Uterus (tissue), 4 donors: ENCODE measurements around the gene EPN1. TPM values are rescaled to one million over a fixed set of nuclear protein-coding genes. Genes with fewer than 3 reads are reported as not detected.

ENCODE experiments used
- DNase-seq, 2 donors: peaks; one replicate each; pipeline ENCODE4 v3.0.0-alpha.2; 2019 to 2020
- H3K27ac ChIP-seq, 2 donors: fragments of 200-600 bp; sonication (generic); 1 replicate in 1 of 2; 2 replicates in 1 of 2; pipeline ENCODE4 v1.5.1; 2016 to 2018
- H3K27me3 ChIP-seq, 2 donors: fragments of 200-600 bp; sonication (generic); one replicate each; pipeline ENCODE4 v1.5.1; 2018 to 2019; ENCODE audit warnings: control low read depth in 1 of 2
- H3K36me3 ChIP-seq, 2 donors: fragments of 200-600 bp; sonication (generic); one replicate each; pipeline ENCODE4 v1.5.1; 2019; ENCODE audit warnings: control low read depth in 1 of 2
- H3K4me1 ChIP-seq, 2 donors: fragments of 200-600 bp; sonication (generic); one replicate each; pipeline ENCODE4 v1.5.1; 2018 to 2019; ENCODE audit warnings: control low read depth in 1 of 2
- H3K4me3 ChIP-seq, 2 donors: fragments of 200-600 bp; sonication (generic); 1 replicate in 1 of 2; 2 replicates in 1 of 2; pipeline ENCODE4 v1.5.1; 2018 to 2019; ENCODE audit warnings: mild to moderate bottlenecking in 1 of 2
- H3K9me3 ChIP-seq, 2 donors: fragments of 200-600 bp; sonication (generic); one replicate each; pipeline ENCODE4 v1.5.1; 2019; ENCODE audit warnings: control low read depth in 1 of 2
- CTCF ChIP-seq, 4 experiments: fragments of 200-600 bp in 2 of 4; fragments of 450-650 bp in 2 of 4; sonication (generic) in 2 of 4; IDR thresholded peaks; one replicate each; pipeline ENCODE4 v1.5.1; 2016 to 2019; ENCODE audit warnings: antibody characterized with exemption in 4 of 4, mild to moderate bottlenecking in 2 of 4, moderate library complexity in 1 of 4
- POLR2A ChIP-seq, 2 donors: fragments of 450-650 bp; IDR thresholded peaks; one replicate each; pipeline ENCODE4 v1.6.1; 2016; ENCODE audit warnings: antibody characterized with exemption in 2 of 2, mild to moderate bottlenecking in 1 of 2, moderate library complexity in 1 of 2
- intact Hi-C: fragments of 100-400 bp; cut with DNase I; formaldehyde crosslinking; loops from one replicate; pipeline ENCODE4 v1.15.1; 2023; ENCODE audit warnings: low total_unique reads
- total RNA-seq, 4 donors: library from RNA; depleted of rRNA in 3 of 4; stranded (reverse); fragments of >200 nt in 3 of 4; gene quantifications; one replicate each; pipeline versions ENCODE4 v1.1.0 to v1.2.4, GENCODE V29; 2014 to 2023
- donor health status: DM: yes; HTN: yes; CAD: no.

Gene EPN1
- total RNA-seq, 4 donors from 2014 or later = 27.9 to 88.4 (median 51.7) TPM

GRCh38 chr19:55643003-55643886 is 31.8 kb upstream of the EPN1 start, which contains the start of gene ZNF581:
Gene ZNF581, plus strand, starts transcription at chr19:55643649. Its CDS starts 923 bp downstream, at chr19:55644572.
- Histone ChIP-seq H3K9me3 (no peaks in the 10 kb centered on the region), H3K27ac (peak within 1 kb of the TSS; percentile 88 to 98), H3K27me3 (no peaks in the 10 kb centered on the region), H3K4me3 (peak within 1 kb of the TSS; percentile 72 to 94), H3K4me1 (peaks cover 0 to 17% of the 10 kb centered on the region in 2 donors), H3K36me3 (no peaks in the 10 kb centered on the region)
- peak; percentile 70 to 76 for DNase-seq
- TF ChIP-seq CTCF (IDR thresholded peaks at IDR 0.05) (peak in 2 of 4 experiments; percentile 20 to 28), POLR2A (IDR thresholded peaks at IDR 0.05) (peak in 1 of 2 donors; percentile 23)
- intact Hi-C loops = loop anchor here (10.0 kb wide), 1 partner anchor 528 kb away; the partner anchor contains the start of gene PPP1R12C

GRCh38 chr19:55643887-55644176 is 31.2 kb upstream of the EPN1 start:
- no peak for DNase-seq
- H3K9me3 ChIP-seq = no peaks in the 10 kb centered on the region
- peak overlapping the region; percentile 88 to 98 for H3K27ac ChIP-seq
- H3K27me3 ChIP-seq = no peaks in the 10 kb centered on the region
- H3K36me3 ChIP-seq = no peaks in the 10 kb centered on the region
- peaks cover 0 to 17% of the 10 kb centered on the region in 2 donors for H3K4me1 ChIP-seq
- TF ChIP-seq POLR2A (IDR thresholded peaks at IDR 0.05) = no peak
- no peak for TF ChIP-seq CTCF (IDR thresholded peaks at IDR 0.05)
- intact Hi-C loops = loop anchor here (10.0 kb wide), 1 partner anchor 529 kb away; the partner anchor contains the start of gene PPP1R12C
- peak overlapping the region; percentile 72 to 94 for H3K4me3 ChIP-seq

GRCh38 chr19:55644191-55644833 is 30.7 kb upstream of the EPN1 start:
- intact Hi-C loops = loop anchor here (10.0 kb wide), 1 partner anchor 530 kb away; the partner anchor contains the start of gene PPP1R12C
- TF ChIP-seq CTCF (IDR thresholded peaks at IDR 0.05) = no peak
- no peak for TF ChIP-seq POLR2A (IDR thresholded peaks at IDR 0.05)
- Histone ChIP-seq H3K27ac (peak overlapping the region in 1 of 2 donors; percentile 88), H3K9me3 (no peaks in the 10 kb centered on the region), H3K4me3 (peak overlapping the region; percentile 72 to 94), H3K27me3 (no peaks in the 10 kb centered on the region), H3K36me3 (no peaks in the 10 kb centered on the region), H3K4me1 (peaks cover 0 to 22% of the 10 kb centered on the region in 2 donors)
- no peak for DNase-seq

- DNase-seq = no peak
- Histone ChIP-seq H3K27me3 (no peaks in the 10 kb centered on the region), H3K4me1 (peaks cover 0 to 23% of the 10 kb centered on the region in 2 donors), H3K27ac (no peak overlapping the region), H3K4me3 (no peak overlapping the region), H3K36me3 (no peaks in the 10 kb centered on the region), H3K9me3 (no peaks in the 10 kb centered on the region)
- intact Hi-C loops = loop anchor here (10.0 kb wide), 1 partner anchor 530 kb away; the partner anchor contains the start of gene PPP1R12C
- TF ChIP-seq CTCF (IDR thresholded peaks at IDR 0.05) (no peak), POLR2A (IDR thresholded peaks at IDR 0.05) (no peak)
Observed at GRCh38 chr19:55644842-55645511, 30.0 kb upstream of the EPN1 start.
